DMS53 (cell line): ENCODE data around the gene ZAR1L.

Source experiments
- DNase-seq: peaks from one replicate; lab custom pipeline; 2025; lab: John Stamatoyannopoulos, UW

ZAR1L gene

DNA sequence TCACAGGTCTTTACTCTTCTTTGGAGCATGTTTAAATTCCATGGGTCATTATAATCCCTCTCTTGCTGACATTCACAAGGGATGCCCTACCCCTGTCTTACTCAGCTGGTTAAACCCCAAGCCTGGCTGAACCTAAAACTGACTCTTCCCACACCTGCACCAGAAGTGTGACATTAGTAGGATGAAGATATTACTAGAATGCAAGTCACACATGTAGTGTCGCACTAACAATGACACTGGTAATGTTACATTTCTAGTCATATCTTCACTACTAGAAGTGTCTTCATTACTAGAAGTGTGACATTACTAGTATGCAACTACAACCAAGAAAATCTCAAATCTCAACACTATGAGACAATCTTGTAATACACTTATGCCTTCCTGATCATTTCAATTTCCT, 14.2 kb downstream of the ZAR1L start:
- DNase-seq, result no peak

DNA sequence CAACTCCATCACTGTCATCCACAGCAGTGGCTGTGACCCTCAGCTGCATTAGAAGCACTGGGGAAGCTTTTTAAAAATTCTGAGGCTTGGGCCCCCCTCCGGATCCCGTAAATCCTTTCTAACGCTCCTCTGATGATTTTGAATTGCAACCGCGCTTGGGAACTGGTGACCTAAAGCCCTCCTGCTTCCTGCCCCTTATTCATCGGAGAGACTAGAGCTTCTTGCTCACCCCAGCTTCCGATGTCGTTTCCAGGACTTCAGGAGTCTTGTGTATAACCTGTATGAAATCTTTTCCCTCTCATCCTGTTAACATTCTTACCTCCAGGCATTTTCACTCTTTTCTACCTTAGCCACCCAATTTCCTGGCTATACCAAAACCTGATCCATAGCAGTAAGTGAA, 14.8 kb downstream of the ZAR1L start:
- no peak for DNase-seq

DNA sequence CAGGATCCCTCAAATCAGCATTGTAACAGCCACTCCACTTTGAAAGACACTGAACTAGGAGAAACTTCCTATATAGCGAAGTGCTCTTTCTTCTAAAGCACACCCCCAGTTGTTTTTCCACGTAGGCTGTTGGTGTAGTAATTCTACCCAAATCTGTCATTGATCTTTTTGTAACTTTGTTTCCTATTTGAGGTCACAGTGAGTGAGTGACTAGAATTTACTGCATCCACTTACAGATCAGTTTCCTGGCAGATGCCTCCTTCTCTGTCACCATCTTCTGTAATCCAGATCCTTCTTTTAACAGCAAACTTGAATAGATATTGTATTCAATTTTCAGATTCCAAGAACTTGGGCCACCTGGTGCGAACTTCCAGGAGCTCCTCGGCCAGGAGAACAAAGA, 15.3 kb downstream of the ZAR1L start:
- no peak for DNase-seq

DNA sequence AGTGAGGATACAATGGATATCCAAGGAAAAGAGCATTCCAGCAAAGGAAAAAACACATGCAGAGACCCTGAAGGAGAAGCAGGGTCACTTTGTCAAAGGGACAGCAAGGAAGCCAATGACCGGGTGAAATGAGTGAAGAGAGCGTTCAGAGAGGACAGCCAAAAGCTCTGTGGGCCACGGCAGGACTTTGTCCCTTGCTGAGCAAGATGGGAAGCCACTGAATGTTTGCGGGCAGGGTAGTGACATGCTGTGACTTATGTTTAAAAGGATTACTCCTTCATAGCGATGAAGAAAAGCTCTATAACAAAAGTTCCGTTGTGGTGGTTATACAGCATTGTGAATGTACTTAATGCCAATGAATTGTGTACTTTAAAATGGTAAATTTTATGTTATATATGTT, 16.5 kb downstream of the ZAR1L start:
- DNase-seq, result no peak

DNA sequence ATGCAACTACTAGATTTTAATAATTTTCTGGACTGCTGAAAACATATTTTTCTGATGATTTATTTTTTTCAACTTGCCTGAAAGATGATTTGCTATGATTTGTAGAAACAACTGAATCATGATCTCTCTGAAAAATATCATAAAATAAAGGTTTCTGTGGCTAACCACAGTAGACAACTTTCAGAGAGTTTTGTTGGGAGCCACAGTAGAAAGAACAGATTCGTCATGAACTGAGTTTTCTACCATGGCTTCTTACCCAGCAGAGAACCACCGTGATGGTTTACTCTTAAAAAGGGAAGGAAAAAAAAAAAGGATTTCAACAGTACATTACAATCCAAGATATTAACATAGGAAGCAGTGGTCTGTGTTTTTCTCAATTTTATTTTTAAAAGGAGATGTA, 18.0 kb downstream of the ZAR1L start:
- no peak for DNase-seq

DNA sequence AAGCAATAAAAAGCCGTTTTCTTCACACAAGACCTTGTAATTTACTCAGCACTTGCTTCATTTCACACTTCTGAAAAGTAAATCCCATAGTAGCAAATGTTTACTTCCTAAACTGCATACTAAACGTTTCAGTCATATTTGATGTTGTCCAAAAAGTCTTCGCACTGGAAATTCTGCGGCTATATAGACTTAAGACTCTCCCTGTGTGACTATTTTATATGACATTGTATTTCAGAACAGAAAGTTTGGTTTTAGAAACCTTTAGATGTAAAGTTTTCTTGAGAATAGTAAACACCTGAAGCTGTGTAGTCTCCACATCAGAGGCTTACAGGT, 29.6 kb downstream of the ZAR1L start:
- no peak for DNase-seq

DNA sequence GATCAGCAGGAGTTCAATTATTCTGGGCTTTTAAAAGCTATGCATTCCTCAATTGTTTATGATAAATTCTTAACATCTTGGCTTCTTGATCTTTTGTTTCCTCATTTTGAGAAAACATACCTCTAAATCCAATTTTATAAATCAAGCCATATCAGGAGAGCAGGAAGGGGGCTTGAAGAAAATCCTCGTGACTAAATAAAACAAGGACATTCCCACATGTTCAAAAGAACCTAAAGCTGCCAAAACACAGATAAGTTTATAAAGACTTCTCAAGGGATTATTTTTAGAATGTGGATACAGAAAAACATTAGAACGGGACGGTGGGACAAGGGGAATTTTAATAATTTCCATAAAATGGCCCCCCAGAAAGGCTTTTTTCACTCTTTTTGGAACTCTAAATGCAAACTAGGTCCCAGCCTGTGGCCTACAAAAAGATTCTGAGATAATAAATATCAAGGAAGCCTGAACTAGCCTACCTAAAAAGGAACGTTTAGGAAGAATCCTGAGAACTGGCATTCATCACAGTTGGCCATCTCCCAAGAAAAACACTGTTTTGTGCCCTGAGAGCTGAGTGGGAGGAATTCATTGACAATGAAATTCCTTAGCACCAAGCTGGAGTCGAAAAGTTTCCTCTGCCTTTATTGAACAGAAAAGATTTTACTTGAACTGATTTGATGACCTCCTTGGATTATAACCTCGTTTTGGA, 30.1 kb downstream of the ZAR1L start:
- DNase-seq, result no peak

DNA sequence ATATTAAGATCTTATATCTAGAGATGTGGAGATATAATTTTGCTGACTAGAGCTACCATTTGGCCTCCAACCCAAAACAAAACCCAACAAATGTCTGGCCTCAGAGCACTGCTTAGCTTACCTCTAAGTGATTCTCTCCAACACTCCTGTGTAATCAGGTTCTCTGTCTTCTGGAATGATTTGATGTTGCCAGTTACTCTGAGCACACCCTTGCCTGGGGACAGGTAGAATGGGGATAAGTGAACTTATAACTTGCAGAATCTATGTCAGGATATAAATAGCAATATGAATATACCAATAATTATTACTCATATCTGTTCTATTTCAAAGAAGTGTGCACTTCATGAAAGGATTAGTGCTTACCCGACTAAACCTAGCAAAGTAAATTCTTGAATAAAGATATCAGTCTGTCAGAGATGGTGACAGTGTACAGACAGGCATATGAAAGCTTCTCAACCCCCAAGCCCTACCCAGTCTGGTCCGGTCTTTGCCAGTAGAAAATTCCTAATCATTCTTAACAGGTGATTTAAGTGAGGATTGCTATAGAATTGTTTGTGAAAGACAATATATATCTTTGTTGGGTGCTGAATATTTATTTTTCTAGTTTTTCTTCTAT, 33.0 kb downstream of the ZAR1L start:
- no peak for DNase-seq

DNA sequence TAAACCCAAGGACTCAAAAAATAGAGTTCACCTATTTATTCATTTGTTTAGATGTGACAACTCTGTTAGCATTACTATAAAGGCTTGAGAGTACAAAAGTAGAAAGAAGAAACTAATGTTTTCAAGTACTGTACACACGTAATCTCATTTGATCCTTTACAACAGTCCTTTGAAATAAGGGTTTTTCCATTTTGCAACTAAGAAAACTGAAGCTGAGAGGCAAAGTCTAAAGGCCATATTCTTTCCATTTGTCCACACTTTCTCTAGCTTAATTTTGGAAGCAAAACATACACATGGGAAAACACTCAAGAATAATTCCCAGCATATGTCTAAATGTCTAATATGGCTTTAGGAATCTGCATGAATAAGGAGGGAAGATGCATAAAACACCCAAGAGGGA, 34.1 kb downstream of the ZAR1L start:
- no peak for DNase-seq

DNA sequence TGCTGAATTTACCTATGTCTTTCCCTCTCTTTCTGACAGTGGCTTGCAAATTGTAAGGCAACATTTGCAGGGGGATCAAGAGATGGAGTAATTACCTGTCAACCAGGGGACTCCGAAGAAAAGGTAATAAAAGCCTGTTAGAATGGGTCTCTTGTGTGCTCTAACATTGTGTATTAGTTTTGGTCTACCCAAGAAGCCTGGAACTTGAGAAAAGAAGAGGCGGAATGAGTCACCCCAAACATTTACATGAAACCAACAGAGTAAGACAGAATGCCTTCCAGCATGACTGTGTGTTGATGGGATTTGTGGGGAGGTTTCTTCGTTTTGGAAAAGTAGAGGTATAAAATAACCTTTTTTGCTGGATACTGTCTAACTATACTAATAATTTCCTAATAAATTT, 36.7 kb downstream of the ZAR1L start:
- no peak for DNase-seq

DNA sequence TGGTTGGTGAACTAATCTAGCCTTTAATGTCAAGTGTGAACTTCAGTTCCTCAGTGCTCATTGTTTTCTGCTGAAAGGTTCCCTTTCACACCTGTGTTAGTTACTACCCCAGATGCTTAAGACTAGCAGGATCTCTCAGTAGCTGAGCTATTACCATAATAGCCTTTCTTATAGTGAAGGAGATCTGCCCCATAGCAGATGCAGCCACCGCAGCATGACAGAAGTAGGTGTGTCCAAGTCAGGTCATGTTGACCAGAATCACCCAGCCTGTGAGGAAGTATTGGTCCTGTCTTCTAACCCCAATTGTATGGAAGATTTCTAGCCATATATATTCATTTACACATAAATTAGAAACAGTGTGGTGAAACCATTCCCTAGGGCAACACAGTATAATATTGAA, 37.3 kb downstream of the ZAR1L start:
- no peak for DNase-seq

DNA sequence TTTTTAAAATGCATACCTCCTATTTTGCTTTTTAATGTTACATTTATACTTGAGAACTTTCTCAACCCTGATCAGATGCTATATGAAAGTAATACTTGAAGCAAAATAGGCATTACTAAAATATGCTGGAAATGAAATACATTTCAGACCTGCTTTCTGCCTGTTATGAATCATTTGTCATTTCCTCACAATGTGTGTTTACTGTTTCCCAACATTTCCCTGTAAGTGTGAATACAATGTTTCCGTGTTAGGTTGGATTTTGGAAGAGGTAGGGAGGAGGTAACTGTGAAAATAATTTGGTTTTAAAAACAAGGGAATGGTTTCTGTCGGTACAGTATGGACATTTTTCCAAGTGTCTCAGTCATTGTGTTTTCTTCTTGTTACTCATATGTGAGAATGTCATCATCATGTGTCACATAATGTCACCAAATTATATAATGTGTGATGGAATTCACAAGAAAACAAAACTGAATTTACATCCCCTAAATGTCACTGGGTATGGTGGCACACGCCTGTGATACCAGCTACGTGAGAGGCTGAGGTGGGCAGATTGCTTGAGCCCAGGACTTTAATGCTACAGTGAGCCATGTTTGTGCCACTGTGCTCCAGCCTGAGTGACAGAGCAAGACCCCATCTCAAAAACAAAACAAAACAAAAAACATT, 43.0 kb downstream of the ZAR1L start:
- no peak for DNase-seq

DNA sequence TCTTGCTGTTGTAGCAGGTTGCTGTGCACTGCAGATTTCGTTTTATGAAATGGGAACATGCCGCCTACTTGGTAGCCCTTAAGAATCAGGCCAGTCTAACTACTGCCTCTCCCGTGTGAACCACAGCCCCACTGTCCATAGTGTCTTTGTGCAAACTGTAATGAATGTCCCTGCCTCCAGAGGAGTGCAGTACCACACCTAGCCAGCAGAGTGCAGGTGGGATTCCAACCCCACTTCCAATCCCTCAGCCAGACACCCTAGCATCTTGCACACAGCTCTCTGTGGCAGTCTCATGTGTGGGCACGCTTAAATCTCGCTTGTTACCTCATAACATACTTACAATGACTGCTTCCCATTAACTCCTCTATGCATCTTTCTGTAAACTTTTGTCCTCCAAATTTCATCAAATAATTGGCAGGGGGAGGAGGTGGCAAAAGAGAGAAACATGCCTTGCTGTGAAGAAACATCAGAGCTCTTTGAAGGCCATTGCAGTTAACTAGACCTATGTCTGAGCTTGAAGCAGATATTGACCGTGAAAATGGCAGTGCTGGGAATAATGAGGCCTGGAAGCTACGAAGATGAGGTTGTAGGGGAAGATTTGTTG, 47.2 kb downstream of the ZAR1L start:
- DNase-seq, result peak; percentile 77

DNA sequence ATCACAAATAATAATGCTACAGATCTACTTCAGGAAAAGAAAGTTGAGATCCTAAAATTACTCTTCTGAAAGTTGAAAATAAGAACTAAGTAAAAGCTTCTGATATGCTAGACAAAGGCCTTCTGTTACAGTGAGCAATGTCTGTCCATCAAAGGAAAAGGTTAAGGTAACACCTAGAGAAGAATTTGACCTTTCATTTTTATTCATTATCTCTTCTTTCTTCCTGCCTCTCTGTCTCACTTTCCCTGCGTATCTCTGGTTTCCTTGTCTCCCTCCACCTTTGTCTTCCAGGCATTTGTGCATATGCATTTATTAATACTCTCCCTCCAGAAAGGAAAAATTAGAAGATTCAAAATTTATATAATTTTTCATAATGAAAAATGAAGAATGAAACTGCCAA, 49.0 kb downstream of the ZAR1L start:
- DNase-seq, result no peak

DNA sequence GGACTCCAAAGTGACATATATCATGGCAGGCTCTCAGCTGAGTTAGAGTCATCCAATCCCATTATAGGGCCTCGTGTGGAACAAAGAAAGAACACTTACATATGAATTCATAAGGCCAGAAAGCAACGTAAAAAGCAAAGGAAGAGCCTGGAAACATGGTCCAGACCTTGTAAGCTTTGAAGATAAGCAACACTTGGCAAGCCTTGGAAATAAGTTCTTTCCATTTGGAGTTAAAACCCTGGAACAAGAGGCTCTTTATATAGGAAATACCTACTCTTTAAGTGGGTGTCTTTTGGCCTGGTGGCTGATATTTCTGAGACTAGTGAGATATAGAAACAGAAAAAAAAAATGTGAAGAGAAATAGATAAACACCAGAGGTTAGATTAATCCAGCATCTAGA, 49.4 kb downstream of the ZAR1L start:
- no peak for DNase-seq

DNA sequence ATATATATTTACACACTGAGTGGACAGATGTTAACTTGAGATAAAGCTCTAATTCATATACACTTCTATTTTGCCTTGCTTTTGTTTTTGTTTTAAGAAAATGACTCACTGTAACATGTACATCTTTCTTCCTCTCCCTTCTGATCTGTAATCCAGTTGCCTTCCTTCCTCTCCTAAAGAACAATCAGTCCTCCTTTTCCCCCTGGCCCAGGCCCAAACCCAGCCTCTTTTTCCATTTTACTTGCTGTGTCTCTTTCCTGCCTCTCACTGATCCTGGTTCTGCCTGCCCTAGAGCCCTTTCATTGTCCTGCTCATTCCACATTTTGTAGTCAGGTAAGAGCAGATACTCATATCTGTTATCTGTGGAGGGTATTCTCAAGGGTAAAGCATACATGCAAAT, 50.8 kb downstream of the ZAR1L start:
- no peak for DNase-seq

DNA sequence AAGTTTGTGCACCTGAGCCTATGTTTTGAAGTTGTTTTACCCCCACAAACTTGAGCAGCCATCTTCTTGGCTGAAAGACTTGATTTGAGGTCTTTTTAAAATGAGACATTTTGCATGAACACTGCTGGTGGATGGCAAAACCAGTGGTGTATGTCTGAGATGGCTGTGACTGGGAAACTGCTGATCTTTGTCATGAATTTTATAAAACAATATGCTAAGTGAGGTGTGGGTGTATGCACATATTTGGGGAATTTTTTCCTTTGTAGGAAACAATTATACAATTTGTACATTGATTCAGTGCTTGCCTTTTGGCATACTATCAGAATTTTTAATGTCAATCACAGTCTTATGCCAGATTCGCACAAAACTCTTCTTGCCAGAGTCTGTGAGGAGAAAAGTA, 52.5 kb downstream of the ZAR1L start:
- DNase-seq, result no peak

DNA sequence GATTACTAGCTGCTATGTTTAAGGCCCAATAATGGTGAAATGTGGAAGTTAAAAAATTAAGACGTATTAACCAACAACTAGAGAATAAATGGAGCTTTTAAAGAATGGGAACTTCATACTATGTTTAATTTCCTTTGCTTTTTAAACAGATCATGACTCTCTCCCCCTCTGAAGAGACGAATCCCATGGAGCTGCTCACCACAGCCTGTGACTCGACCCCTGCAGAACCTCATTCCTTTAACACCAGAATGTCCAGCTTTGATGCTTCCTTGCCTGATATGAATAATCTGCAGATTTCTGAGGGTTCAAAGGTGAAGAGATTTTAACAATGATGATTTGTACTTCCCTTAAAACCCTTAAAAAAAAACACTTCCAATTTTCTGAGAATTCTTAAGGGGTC, 53.0 kb downstream of the ZAR1L start:
- no peak for DNase-seq

DNA sequence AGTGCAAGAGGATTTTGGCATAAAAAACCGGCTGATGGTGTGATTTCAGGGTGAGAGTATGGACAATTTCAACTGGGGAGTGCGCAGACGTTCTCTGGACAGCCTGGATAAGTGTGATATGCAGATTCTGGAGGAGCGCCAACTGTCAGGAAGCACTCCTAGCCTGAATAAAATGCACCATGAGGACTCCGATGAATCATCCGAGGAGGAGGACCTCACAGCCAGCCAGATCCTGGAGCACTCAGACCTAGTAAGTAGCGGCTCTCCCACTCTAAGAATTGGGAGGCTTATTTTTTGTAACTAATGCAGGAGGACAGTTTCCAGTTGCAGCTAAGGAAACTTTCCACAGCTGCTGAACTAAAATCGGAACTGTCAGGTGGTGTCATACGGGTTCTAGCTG, 53.6 kb downstream of the ZAR1L start:
- DNase-seq, result peak; percentile 88

DNA sequence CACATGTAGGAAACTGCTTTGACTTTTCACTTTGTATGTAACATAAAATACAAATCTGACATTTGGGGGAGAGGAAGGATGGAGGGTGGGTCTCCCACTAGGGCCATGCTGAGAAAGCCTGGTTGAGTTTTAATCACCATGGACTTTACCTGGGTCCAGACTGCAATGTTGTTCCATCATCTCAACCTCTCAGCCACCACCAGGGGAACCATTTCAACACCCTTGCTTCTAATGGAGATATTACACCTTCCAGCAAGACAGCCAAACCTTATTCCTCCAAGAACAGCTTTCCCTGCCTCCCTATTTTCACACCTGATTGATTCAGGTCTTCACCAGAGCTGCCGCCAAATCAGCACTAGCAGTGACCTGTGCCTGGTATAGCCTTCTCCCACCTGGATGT, 56.0 kb downstream of the ZAR1L start:
- DNase-seq, result peak; percentile 34

DNA sequence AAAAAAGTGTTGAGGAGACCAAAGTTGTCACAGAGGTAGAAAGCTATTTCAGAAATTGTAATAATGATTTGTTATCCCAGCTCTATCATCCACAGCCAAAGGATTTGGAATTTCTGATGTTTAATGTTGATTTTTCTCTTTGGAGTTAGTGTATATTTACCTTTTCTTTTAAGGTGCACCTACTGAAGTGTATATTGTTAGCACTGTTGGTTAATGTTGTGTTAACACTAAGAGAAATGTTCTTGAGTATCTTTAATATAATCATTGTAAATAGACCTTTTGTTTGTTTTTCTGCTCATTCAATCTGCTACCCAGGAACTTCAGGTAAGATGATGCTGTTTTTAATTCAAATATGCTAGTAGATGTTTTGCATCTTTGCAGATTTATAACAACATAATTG, 57.5 kb downstream of the ZAR1L start:
- DNase-seq, result peak; percentile 74

DNA sequence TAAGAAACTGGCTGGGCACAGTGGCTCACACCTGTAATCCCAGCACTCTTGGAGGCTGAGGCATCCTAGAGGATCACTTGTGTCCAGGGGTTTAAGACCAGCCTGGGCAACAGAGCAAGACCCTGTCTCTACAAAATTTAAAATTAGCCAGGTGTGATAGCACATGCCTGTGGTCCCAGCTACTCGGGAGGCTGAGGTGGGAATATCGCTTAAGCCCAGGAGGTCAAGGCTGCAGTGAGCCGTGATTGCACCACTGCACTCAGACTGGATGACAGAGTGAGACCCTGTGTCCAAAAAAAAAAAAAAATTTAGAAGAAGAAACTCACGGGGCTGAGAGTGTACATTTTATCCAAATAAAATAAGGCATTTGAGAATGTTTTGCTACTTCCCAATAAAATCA, 58.9 kb downstream of the ZAR1L start:
- DNase-seq, result peak; percentile 25

DNA sequence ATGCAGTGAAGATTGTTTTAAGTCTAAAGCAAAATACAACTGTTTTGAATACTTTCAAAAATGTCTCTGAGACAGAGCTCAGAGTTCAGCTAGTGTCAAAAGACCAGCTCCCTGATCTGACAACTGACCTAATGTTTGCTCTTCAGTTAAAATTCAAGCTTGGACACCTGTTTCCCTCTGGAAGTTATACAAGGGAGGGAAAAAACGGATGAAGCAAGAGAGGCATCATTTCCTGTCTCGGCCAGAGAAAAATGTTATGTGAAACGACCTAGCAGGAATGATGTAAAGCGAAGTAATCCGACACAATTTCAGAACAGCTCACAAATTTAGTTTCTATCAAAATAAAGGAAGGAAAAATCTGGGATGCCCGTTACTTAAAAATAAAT, 59.4 kb downstream of the ZAR1L start:
- peak; percentile 84 for DNase-seq
